CD4-positive, alpha-beta T cell (primary cell): ENCODE measurements around the gene FREM1. TPM values are rescaled to one million over a fixed set of nuclear protein-coding genes. Genes with fewer than 3 reads are reported as not detected.

ENCODE experiments used
- ATAC-seq: fragments of 200-7000 bp; cut with Tn5 transposase; one replicate; pipeline ENCODE4 v1.10.0; 2022; ENCODE audit warnings: mild to moderate bottlenecking; ENCODE audit not compliant: poor library complexity
- CTCF ChIA-PET: fragments of 350-600 bp; sonication (Branson Sonifier 250); formaldehyde crosslinking; loops from one replicate; lab custom pipeline; 2021; ENCODE audit warnings: antibody characterized with exemption, inconsistent platforms; lab: Charles Lee
- POLR2A ChIA-PET: fragments of 350-600 bp; sonication (Branson Sonifier 250); formaldehyde crosslinking; loops from one replicate; lab custom pipeline; 2021; ENCODE audit warnings: antibody characterized with exemption, inconsistent platforms; lab: Charles Lee
- DNase-seq, 14 experiments: peaks; one replicate each; pipeline ENCODE4 v3.0.0-alpha.2; 2013 to 2020; ENCODE audit warnings: mixed read lengths in 2 of 14
- H3K27ac ChIP-seq, 2 donors: one replicate each; pipeline versions ENCODE4 v1.5.1 to v1.7.0; 2013; ENCODE audit warnings: low read length in 2 of 2, low read depth in 1 of 2, mild to moderate bottlenecking in 1 of 2
- H3K27me3 ChIP-seq, 2 experiments: 1 replicate in 1 of 2; 2 replicates in 1 of 2; pipeline versions ENCODE4 v1.6.1 to v1.7.0; 2013; ENCODE audit warnings: low read length in 2 of 2, control low read depth in 1 of 2, mild to moderate bottlenecking in 1 of 2, moderate library complexity in 1 of 2; ENCODE audit not compliant: insufficient read depth in 2 of 2, control insufficient read depth in 1 of 2
- H3K36me3 ChIP-seq: one replicate; pipeline ENCODE4 v1.6.1; 2013; ENCODE audit warnings: low read length, control low read depth; ENCODE audit not compliant: insufficient read depth
- H3K4me1 ChIP-seq: one replicate; pipeline ENCODE4 v1.6.1; 2013; ENCODE audit warnings: low read length, control low read depth; ENCODE audit not compliant: insufficient read depth
- H3K4me3 ChIP-seq: one replicate; pipeline ENCODE4 v1.5.1; 2013; ENCODE audit warnings: mild to moderate bottlenecking, low read length, moderate library complexity
- H3K9me3 ChIP-seq, 2 experiments: 1 replicate in 1 of 2; 2 replicates in 1 of 2; pipeline versions ENCODE4 v1.6.1 to v1.7.0; 2013; ENCODE audit warnings: low read length in 2 of 2, mild to moderate bottlenecking in 2 of 2, control low read depth in 1 of 2, moderate library complexity in 1 of 2; ENCODE audit not compliant: control insufficient read depth in 1 of 2, insufficient read depth in 1 of 2
- H3K27ac Mint-ChIP-seq: one replicate; pipeline ENCODE4 v1.8.0; 2020; ENCODE audit warnings: mixed read lengths
- H3K27me3 Mint-ChIP-seq: one replicate; pipeline ENCODE4 v1.8.0; 2021; ENCODE audit warnings: mixed read lengths
- H3K36me3 Mint-ChIP-seq: one replicate; pipeline ENCODE4 v1.8.0; 2021; ENCODE audit warnings: low read depth, mixed read lengths
- H3K4me1 Mint-ChIP-seq: one replicate; pipeline ENCODE4 v1.8.0; 2021; ENCODE audit warnings: low read depth, mixed read lengths
- H3K4me3 Mint-ChIP-seq: one replicate; pipeline ENCODE4 v1.8.0; 2020; ENCODE audit warnings: mild to moderate bottlenecking, mixed read lengths
- H3K9me3 Mint-ChIP-seq: one replicate; pipeline ENCODE4 v1.8.0; 2020; ENCODE audit warnings: mixed read lengths
- intact Hi-C, 2 experiments: fragments of 100-400 bp; cut with DNase I in 1 of 2; cut with micrococcal nuclease in 1 of 2; formaldehyde crosslinking; loops; one replicate each; pipeline versions ENCODE4 v1.15.1 to v1.9.0; 2023 to 2025; cut with DNase I, micrococcal nuclease
- total RNA-seq, 174 experiments: library from RNA in 2 of 174; stranded (reverse) in 2 of 174; gene quantifications; one replicate each; pipeline ENCODE4 v1.2.3 and lab custom pipeline; 2021 to 2026
- TF ChIP-seq, protein P1 (sequence below): fragments of 200-600 bp; IDR thresholded peaks from one replicate; pipeline ENCODE4 v1.8.0; 2022; ENCODE audit warnings: antibody characterized with exemption, mild to moderate bottlenecking

The FREM1 gene
- total RNA-seq, 2 experiments from 2014 or later = 0.27 TPM; not detected in 1

GRCh38 chr9:14864309-14864708 lies 45.9 kb downstream of the FREM1 start:
- Mint-ChIP-seq H3K36me3 (no peaks in the 10 kb centered on the region), H3K4me3 (no peak overlapping the region), H3K4me1 (no peaks in the 10 kb centered on the region), H3K27me3 (peaks cover 5% of the 10 kb centered on the region), H3K9me3 (no peaks in the 10 kb centered on the region), H3K27ac (no peak overlapping the region)
- Histone ChIP-seq H3K4me3 (no peak overlapping the region), H3K4me1 (no peaks in the 10 kb centered on the region), H3K36me3 (no peaks in the 10 kb centered on the region), H3K9me3 (peaks cover 0 to 4% of the 10 kb centered on the region in 2 experiments), H3K27me3 (no peaks in the 10 kb centered on the region), H3K27ac (no peak overlapping the region)
- no peak for DNase-seq
- ATAC-seq = no peak
- ChIA-PET POLR2A (no interaction called here), CTCF (no interaction called here)
- intact Hi-C loops = no loop called here
- TF ChIP-seq, protein P1, sequence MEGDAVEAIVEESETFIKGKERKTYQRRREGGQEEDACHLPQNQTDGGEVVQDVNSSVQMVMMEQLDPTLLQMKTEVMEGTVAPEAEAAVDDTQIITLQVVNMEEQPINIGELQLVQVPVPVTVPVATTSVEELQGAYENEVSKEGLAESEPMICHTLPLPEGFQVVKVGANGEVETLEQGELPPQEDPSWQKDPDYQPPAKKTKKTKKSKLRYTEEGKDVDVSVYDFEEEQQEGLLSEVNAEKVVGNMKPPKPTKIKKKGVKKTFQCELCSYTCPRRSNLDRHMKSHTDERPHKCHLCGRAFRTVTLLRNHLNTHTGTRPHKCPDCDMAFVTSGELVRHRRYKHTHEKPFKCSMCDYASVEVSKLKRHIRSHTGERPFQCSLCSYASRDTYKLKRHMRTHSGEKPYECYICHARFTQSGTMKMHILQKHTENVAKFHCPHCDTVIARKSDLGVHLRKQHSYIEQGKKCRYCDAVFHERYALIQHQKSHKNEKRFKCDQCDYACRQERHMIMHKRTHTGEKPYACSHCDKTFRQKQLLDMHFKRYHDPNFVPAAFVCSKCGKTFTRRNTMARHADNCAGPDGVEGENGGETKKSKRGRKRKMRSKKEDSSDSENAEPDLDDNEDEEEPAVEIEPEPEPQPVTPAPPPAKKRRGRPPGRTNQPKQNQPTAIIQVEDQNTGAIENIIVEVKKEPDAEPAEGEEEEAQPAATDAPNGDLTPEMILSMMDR = no peak

- Mint-ChIP-seq H3K4me3 (no peak overlapping the region), H3K27me3 (peaks cover 5% of the 10 kb centered on the region), H3K27ac (no peak overlapping the region), H3K9me3 (no peaks in the 10 kb centered on the region), H3K4me1 (no peaks in the 10 kb centered on the region), H3K36me3 (no peaks in the 10 kb centered on the region)
- POLR2A ChIA-PET = no interaction called here
- no peaks in the 10 kb centered on the region for H3K4me1 ChIP-seq
- H3K27ac ChIP-seq = no peak overlapping the region
- H3K36me3 ChIP-seq = no peaks in the 10 kb centered on the region
- TF ChIP-seq, protein P1 = no peak
- no peaks in the 10 kb centered on the region for H3K9me3 ChIP-seq
- H3K27me3 ChIP-seq = no peaks in the 10 kb centered on the region
- CTCF ChIA-PET = no interaction called here
- ATAC-seq = no peak
- H3K4me3 ChIP-seq = no peak overlapping the region
- DNase-seq = no peak
- intact Hi-C loops = no loop called here
Observed at GRCh38 chr9:14863402-14863801, 46.8 kb downstream of the FREM1 start.

GRCh38 chr9:14857449-14858305 lies 52.6 kb downstream of the FREM1 start:
- Mint-ChIP-seq H3K27ac (no peak overlapping the region), H3K4me3 (no peak overlapping the region), H3K9me3 (no peaks in the 10 kb centered on the region), H3K36me3 (no peaks in the 10 kb centered on the region), H3K4me1 (no peaks in the 10 kb centered on the region), H3K27me3 (peaks cover 9% of the 10 kb centered on the region)
- Histone ChIP-seq H3K36me3 (no peaks in the 10 kb centered on the region), H3K4me1 (no peaks in the 10 kb centered on the region), H3K9me3 (no peaks in the 10 kb centered on the region), H3K27me3 (peaks cover under 1 to 1% of the 10 kb centered on the region in 2 experiments), H3K27ac (no peak overlapping the region), H3K4me3 (no peak overlapping the region)
- DNase-seq (no peak), ATAC-seq (no peak)
- ChIA-PET CTCF (no interaction called here), POLR2A (no interaction called here)
- intact Hi-C loops = no loop called here
- TF ChIP-seq, protein P1 = no peak
